GM06990 (cell line): ENCODE data around the gene SCN1A.

ENCODE experiments used
- DNase-seq: peaks from one replicate; pipeline ENCODE4 v3.0.0-alpha.2; 2011; ENCODE audit not compliant: insufficient read length; ENCODE audit errors: extremely low read depth
- H3K27me3 ChIP-seq: replicated peaks from 2 replicates; pipeline ENCODE4 v1.6.0; 2011; ENCODE audit warnings: low read length; ENCODE audit not compliant: control insufficient read depth, insufficient read depth
- H3K36me3 ChIP-seq: 2 replicates; pipeline ENCODE4 v1.5.1; 2011; ENCODE audit warnings: low read length; ENCODE audit not compliant: control insufficient read depth, insufficient read depth
- H3K4me3 ChIP-seq: replicated peaks from 2 replicates; pipeline ENCODE4 v1.5.1; 2011; ENCODE audit warnings: low read depth, mild to moderate bottlenecking, control low read depth, low read length
- TF ChIP-seq, protein P1 (sequence below): IDR thresholded peaks from 2 replicates; pipeline ENCODE4 v1.5.1; 2011; ENCODE audit warnings: low read length, control low read depth, mild to moderate bottlenecking, inconsistent platforms; ENCODE audit not compliant: insufficient read depth, poor library complexity, severe bottlenecking

Gene SCN1A

DNA sequence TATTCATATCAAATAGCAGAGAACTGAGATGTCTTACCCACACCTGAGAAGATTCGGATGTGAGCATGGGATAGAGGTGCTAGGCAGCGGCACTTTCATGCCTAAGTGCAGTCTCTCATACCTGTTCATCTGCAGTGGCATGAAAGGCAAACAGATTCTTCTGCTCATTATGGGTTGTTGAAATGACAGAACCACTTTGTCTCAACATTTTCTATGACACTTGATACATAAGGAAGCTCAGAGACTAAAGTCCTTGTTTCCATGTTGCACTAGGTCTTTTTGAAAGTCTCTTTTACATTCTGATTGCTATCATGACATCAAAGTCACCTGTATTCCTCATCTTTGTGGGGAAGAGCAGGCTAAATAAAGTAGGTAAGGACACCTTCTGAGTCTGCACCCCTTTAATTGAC, 8.0 kb upstream of the SCN1A start:
- Histone ChIP-seq H3K4me3 (no peak overlapping the region), H3K36me3 (no peaks in the 10 kb centered on the region), H3K27me3 (no peaks in the 10 kb centered on the region)
- no peak for DNase-seq
- TF ChIP-seq, protein P1, sequence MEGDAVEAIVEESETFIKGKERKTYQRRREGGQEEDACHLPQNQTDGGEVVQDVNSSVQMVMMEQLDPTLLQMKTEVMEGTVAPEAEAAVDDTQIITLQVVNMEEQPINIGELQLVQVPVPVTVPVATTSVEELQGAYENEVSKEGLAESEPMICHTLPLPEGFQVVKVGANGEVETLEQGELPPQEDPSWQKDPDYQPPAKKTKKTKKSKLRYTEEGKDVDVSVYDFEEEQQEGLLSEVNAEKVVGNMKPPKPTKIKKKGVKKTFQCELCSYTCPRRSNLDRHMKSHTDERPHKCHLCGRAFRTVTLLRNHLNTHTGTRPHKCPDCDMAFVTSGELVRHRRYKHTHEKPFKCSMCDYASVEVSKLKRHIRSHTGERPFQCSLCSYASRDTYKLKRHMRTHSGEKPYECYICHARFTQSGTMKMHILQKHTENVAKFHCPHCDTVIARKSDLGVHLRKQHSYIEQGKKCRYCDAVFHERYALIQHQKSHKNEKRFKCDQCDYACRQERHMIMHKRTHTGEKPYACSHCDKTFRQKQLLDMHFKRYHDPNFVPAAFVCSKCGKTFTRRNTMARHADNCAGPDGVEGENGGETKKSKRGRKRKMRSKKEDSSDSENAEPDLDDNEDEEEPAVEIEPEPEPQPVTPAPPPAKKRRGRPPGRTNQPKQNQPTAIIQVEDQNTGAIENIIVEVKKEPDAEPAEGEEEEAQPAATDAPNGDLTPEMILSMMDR: no peak

DNA sequence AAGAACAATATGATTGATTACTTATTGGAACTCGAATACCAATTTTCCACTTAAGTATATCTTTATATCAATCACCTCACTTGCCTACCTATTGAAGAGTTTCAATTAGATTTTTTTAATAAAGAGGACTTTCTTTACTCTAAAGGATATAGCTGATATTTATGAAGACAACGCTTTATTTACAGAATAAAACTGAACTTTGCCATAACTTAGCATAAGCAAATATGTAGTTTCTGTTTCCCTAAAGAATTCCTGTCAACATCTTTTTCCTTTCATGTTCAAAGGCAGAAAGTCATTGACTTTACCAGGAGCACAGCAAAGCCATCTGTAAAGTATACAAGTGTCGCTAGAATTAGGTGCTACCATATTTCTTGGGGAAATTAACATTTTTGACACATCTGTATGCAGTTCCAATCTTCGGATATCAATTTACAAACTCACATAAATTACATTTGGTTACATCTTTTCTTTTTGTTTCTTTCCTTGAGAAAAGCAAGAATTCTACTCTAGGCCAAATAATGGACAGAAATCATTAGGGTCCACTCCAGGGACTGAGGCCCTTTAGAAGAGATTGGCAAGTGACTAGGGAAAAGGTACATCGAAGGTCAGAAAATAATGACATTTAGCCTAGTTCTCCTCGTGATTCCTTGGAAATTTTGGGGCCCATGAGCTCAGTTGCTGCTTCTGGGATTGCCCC, 7.5 kb upstream of the SCN1A start:
- no peaks in the 10 kb centered on the region for H3K27me3 ChIP-seq
- TF ChIP-seq, protein P1: no peak
- DNase-seq: no peak
- H3K36me3 ChIP-seq: no peaks in the 10 kb centered on the region
- H3K4me3 ChIP-seq: no peak overlapping the region

DNA sequence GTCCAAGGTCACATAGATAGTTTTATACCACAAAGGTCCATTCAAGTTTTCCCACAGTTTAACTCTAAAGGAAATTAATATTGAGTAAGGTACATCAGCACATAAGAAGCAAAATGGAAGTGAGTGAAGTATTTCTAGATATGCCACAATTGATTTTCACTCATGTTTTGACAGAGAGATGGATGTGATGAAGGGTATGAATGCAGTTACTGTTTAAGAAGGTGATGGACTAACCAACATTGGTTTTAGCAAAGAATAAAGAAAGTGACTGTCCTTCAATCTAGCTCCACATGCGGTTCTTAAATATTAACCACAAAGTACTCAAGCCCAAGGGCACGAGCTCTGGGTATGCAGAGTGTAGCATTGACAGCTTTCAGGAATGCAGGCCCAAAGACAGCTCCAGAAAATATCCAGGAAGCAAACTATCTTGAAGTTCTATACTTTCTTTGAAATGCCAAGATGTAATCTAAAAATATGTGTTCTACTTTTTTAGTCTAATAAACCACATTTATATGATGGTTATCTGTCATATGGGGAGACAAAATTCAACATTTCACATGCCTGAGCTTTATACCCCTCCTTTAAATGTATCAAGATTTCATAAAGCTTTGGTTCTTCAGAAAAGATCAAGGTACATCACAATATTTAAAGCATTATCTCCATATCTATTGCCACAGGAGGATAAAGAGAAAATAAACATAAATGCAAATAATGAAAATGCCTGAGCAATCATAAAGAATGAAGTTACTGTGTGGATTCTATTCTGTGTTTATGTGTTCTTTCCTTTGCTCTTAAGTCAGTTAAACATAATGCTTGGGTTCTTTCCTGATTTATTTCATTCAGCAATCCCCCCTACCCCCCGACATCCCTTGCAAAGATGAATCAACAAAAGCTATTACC, 6.7 kb upstream of the SCN1A start:
- H3K4me3 ChIP-seq: no peak overlapping the region
- TF ChIP-seq, protein P1: no peak
- DNase-seq: no peak
- no peaks in the 10 kb centered on the region for H3K27me3 ChIP-seq
- no peaks in the 10 kb centered on the region for H3K36me3 ChIP-seq

DNA sequence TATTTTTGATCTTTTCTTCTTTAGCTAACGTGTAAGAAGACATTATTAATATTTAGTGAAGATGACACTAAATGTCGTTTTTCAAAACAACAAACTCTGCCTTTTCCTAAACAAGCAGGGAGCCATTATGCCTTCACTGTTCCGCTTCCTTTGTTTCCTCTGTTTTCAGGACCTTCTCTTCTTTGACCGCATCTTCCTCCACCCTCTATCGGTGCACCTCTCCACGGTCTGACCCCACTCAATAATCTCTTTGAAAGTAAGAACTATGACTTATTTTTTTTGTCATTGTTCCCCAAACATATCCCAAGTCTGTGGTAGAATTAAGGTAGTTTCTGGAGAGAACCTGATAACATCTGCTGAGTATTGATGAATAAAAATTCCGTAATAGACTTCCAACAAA, 5.8 kb upstream of the SCN1A start:
- no peak for DNase-seq
- TF ChIP-seq, protein P1: no peak
- H3K27me3 ChIP-seq: no peaks in the 10 kb centered on the region
- no peaks in the 10 kb centered on the region for H3K36me3 ChIP-seq
- no peak overlapping the region for H3K4me3 ChIP-seq

DNA sequence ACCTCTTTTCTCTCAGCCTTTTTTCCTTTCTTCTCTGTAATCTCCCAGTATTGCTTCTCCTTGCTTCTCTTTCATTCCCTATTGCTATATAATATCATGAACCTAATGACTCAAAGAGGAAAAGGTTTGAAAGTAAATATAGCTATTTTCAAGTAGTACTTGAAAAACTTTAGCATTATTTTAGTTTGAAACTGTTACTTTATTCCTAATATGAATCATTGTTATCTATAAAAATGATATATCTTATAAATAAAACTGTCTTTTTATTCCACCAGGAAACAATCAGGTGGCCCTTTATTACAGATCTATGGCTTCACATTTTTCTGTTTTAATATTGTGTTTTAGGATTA, 311 bp upstream of the SCN1A start:
- peak; percentile 5 for DNase-seq
- H3K36me3 ChIP-seq: no peaks in the 10 kb centered on the region

More for the DNA sequence above, 311 bp upstream of the SCN1A start:
- no peaks in the 10 kb centered on the region for H3K27me3 ChIP-seq
- TF ChIP-seq, protein P1: no peak
- H3K4me3 ChIP-seq: no peak overlapping the region
